Liver (tissue), 9 donors: ENCODE data around the gene UNC80. TPM values are rescaled to one million over a fixed set of nuclear protein-coding genes. Genes with fewer than 3 reads are reported as not detected.

Experiments
- DNase-seq: peaks from one replicate; pipeline ENCODE4 v3.0.0-alpha.2; 2017; ENCODE audit warnings: low spot score
- H3K27ac ChIP-seq, 2 donors: one replicate each; pipeline ENCODE4 v1.7.0; 2013; ENCODE audit warnings: inconsistent platforms in 2 of 2, low read length in 2 of 2, control low read depth in 1 of 2, low read depth in 1 of 2, mild to moderate bottlenecking in 1 of 2
- H3K27me3 ChIP-seq, 4 donors: one replicate each; pipeline versions ENCODE4 v1.6.1 to v1.7.0; 2013; ENCODE audit warnings: low read length in 3 of 4, inconsistent platforms in 1 of 4, mild to moderate bottlenecking in 1 of 4, moderate library complexity in 1 of 4; ENCODE audit not compliant: control insufficient read depth in 4 of 4, insufficient read depth in 4 of 4
- H3K36me3 ChIP-seq, 4 donors: one replicate each; pipeline versions ENCODE4 v1.6.1 to v1.7.0; 2013; ENCODE audit warnings: low read length in 3 of 4, mild to moderate bottlenecking in 3 of 4, low read depth in 1 of 4, moderate library complexity in 1 of 4; ENCODE audit not compliant: control insufficient read depth in 4 of 4, insufficient read depth in 3 of 4
- H3K4me1 ChIP-seq, 4 donors: one replicate each; pipeline versions ENCODE4 v1.6.1 to v1.7.0; 2013; ENCODE audit warnings: low read length in 3 of 4, mild to moderate bottlenecking in 3 of 4, moderate library complexity in 1 of 4; ENCODE audit not compliant: control insufficient read depth in 4 of 4, insufficient read depth in 4 of 4
- H3K4me3 ChIP-seq, 3 donors: one replicate each; pipeline versions ENCODE4 v1.6.1 to v1.7.0; 2013; ENCODE audit warnings: low read length in 3 of 3, control low read depth in 1 of 3, low read depth in 1 of 3, mild to moderate bottlenecking in 1 of 3
- H3K9ac ChIP-seq, 2 donors: one replicate each; pipeline ENCODE4 v1.7.0; 2013; ENCODE audit warnings: low read length in 2 of 2, mild to moderate bottlenecking in 2 of 2, moderate library complexity in 2 of 2, control low read depth in 1 of 2, low read depth in 1 of 2
- H3K9me3 ChIP-seq, 4 donors: one replicate each; pipeline versions ENCODE4 v1.6.1 to v1.7.0; 2013; ENCODE audit warnings: low read length in 3 of 4; ENCODE audit not compliant: control insufficient read depth in 4 of 4
- ATF3 ChIP-seq: IDR thresholded peaks from 2 replicates; pipeline ENCODE4 v1.6.1; 2016; ENCODE audit warnings: antibody characterized with exemption
- CTCF ChIP-seq: fragments of 150-350 bp; IDR thresholded peaks from 2 replicates; pipeline ENCODE4 v1.5.1; 2017; ENCODE audit warnings: improper control_type of control experiment, low read depth, low read length; ENCODE audit not compliant: missing input control
- EGR1 ChIP-seq, 2 donors: IDR thresholded peaks; 2 replicates each; pipeline ENCODE4 v1.6.1; 2016 to 2018; ENCODE audit warnings: antibody characterized with exemption in 2 of 2, low read depth in 2 of 2
- FOXA1 ChIP-seq: IDR thresholded peaks from 2 replicates; pipeline ENCODE4 v1.6.1; 2016; ENCODE audit warnings: antibody characterized with exemption
- FOXA2 ChIP-seq: IDR thresholded peaks from 2 replicates; pipeline ENCODE4 v1.6.1; 2016; ENCODE audit warnings: antibody characterized with exemption
- GABPA ChIP-seq, 2 donors: IDR thresholded peaks in 1 of 2; conservative IDR thresholded peaks in 1 of 2; 2 replicates each; pipeline ENCODE4 v1.6.1; 2016; ENCODE audit warnings: antibody characterized with exemption in 2 of 2, mild to moderate bottlenecking in 1 of 2, moderate library complexity in 1 of 2
- HNF4A ChIP-seq, 2 donors: conservative IDR thresholded peaks; 2 replicates each; pipeline ENCODE4 v1.6.1; 2016; ENCODE audit warnings: antibody characterized with exemption in 2 of 2, mild to moderate bottlenecking in 2 of 2
- HNF4G ChIP-seq: IDR thresholded peaks from 2 replicates; pipeline ENCODE4 v1.6.1; 2016; ENCODE audit warnings: antibody characterized with exemption
- JUND ChIP-seq, 2 donors: IDR thresholded peaks; 2 replicates each; pipeline ENCODE4 v1.6.1; 2016; ENCODE audit warnings: antibody characterized with exemption in 2 of 2
- MAX ChIP-seq: IDR thresholded peaks from 2 replicates; pipeline ENCODE4 v1.6.1; 2016; ENCODE audit warnings: antibody characterized with exemption
- NR2F2 ChIP-seq: IDR thresholded peaks from 2 replicates; pipeline ENCODE4 v1.6.1; 2016; ENCODE audit warnings: antibody characterized with exemption
- RAD21 ChIP-seq, 2 donors: IDR thresholded peaks; 2 replicates each; pipeline ENCODE4 v1.6.1; 2016; ENCODE audit warnings: antibody characterized with exemption in 2 of 2, mild to moderate bottlenecking in 2 of 2
- REST ChIP-seq: IDR thresholded peaks from 2 replicates; pipeline ENCODE4 v1.6.1; 2016; ENCODE audit warnings: antibody characterized with exemption, mild to moderate bottlenecking
- RXRA ChIP-seq, 2 donors: IDR thresholded peaks; 2 replicates each; pipeline ENCODE4 v1.6.1; 2017 to 2018; ENCODE audit warnings: antibody characterized with exemption in 2 of 2, mild to moderate bottlenecking in 1 of 2
- SP1 ChIP-seq: IDR thresholded peaks from 2 replicates; pipeline ENCODE4 v1.6.1; 2018; ENCODE audit warnings: antibody characterized with exemption, mild to moderate bottlenecking
- TAF1 ChIP-seq: conservative IDR thresholded peaks from 2 replicates; pipeline ENCODE4 v1.6.1; 2016; ENCODE audit warnings: antibody characterized with exemption, mild to moderate bottlenecking
- YY1 ChIP-seq: IDR thresholded peaks from 2 replicates; pipeline ENCODE4 v1.6.1; 2016; ENCODE audit warnings: antibody characterized with exemption, mild to moderate bottlenecking
- ZBTB33 ChIP-seq: IDR thresholded peaks from 2 replicates; pipeline ENCODE4 v1.6.1; 2016; ENCODE audit warnings: antibody characterized with exemption
- WGBS: extraction: QIAGEN DNeasy Blood & Tissue Kit; methylation state at CpG from one replicate; pipeline ENCODE4 v1.1.7; 2013; 5-methylcytosine and 5-hydroxymethylcytosine counted together
- polyA plus RNA-seq, 2 donors: library from polyadenylated mRNA; stranded (reverse) in 1 of 2; unstranded in 1 of 2; fragments of 200-250 nt in 1 of 2; fragments of >200 nt in 1 of 2; fragmentation: Nextera tagmentation in 1 of 2; extraction: Ambion mirVana in 1 of 2; gene quantifications; one replicate each; pipeline versions ENCODE4 v1.2.1 to v1.2.3, GENCODE V29; 2013 to 2015
- total RNA-seq, 2 donors: library from RNA; depleted of rRNA; stranded (reverse); fragments of >200 nt; gene quantifications; one replicate each; pipeline ENCODE4 v1.2.3, GENCODE V29; 2014
- donor health status: healthy.
- donor health status: healthy.
- donor health status: healthy.
- donor health status: healthy.
- donor health status: healthy.

Gene UNC80
- total and polyA plus RNA-seq, 4 donors = under 0.01 to 0.05 (median 0.02) TPM; not detected in 1

- Histone ChIP-seq H3K9ac (no peak overlapping the region), H3K36me3 (no peaks in the 10 kb centered on the region), H3K27me3 (no peaks in the 10 kb centered on the region), H3K4me1 (no peaks in the 10 kb centered on the region), H3K9me3 (no peaks in the 10 kb centered on the region), H3K27ac (no peak overlapping the region), H3K4me3 (no peak overlapping the region)
- 69% methylated on average over 3 of the region's 3 CpGs for WGBS
- no peak for TF ChIP-seq GABPA (IDR thresholded peaks at IDR 0.05 in 1 of 2, conservative IDR thresholded peaks at IDR 0.05 in 1 of 2)
- TF ChIP-seq JUND (IDR thresholded peaks at IDR 0.05) = no peak
- TF ChIP-seq ATF3 = no peak
- no peak for TF ChIP-seq HNF4G
- no peak for TF ChIP-seq RAD21 (IDR thresholded peaks at IDR 0.05)
- no peak for TF ChIP-seq CTCF
- TF ChIP-seq YY1 = no peak
- no peak for TF ChIP-seq EGR1 (IDR thresholded peaks at IDR 0.05; ENCODE audit: low read depth in 2 of 2)
- TF ChIP-seq FOXA2 = no peak
- no peak for TF ChIP-seq HNF4A (conservative IDR thresholded peaks at IDR 0.05)
- TF ChIP-seq FOXA1 = no peak
- TF ChIP-seq RXRA (IDR thresholded peaks at IDR 0.05) = no peak
- TF ChIP-seq REST = no peak
- no peak for TF ChIP-seq TAF1
- no peak for TF ChIP-seq ZBTB33
- TF ChIP-seq NR2F2 = no peak
- no peak for TF ChIP-seq MAX
- TF ChIP-seq SP1 = no peak
- no peak for DNase-seq
These were observed 214.2 kb downstream of the UNC80 start for GRCh38 chr2:209985874-209986273.
